HG03045 (cell line): Measurements from ENCODE around the gene ISG20.
A peak's percentile ranks its signal among the peaks of the same experiment; 100 is the strongest.

Experiments used
- ATAC-seq: cut with Tn5 transposase; IDR thresholded peaks from one replicate; pipeline ENCODE4 v1.9.1; 2021; ENCODE audit warnings: mild to moderate bottlenecking, moderate library complexity; ENCODE audit not compliant: unreplicated experiment

ISG20 gene

GRCh38 chr15:88638626-88639372 lies at the start of gene ISG20:
Gene ISG20 (plus strand): TSS chr15:88639016. CDS start chr15:88639367, 351 bp downstream.
- ATAC-seq, result peak; percentile 70

DNA sequence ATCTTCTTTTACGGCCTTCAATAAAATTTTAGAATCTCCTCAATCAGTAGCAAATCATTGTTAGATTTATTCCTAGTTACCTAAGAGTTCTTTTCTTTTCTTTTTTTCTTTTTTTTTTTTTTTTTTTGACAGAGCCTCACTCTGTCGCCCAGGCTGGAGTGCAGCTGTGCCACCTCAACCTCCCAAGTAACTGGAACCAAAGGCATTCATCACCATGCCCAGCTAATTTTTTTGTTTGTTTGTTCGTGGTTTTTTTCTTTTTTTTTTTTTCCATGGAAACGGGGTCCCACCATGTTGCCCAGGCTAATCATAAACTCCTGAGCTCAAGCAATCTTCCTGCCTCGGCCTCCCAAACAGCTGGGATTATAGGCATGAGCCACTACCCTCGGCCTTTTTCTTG lies 48.1 kb upstream of the ISG20 start:
- ATAC-seq, result no peak

DNA sequence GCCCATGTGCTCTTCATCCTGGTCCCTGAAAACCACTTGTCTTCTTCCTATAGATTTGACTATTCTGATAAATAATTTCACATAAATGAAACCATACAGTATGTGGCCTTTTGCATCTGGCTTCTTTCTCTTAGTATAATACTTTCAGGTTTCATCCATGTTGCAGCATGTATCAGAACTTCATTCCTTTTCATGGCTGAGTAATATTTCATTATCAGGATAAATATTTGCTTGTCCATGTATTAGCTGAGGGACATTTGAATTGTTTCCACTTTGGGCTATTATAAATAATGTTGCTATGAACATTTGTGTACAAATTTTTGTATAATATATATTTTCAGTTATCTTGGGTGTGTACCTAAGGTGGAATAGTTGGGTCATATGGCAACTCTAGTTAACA lies 47.4 kb upstream of the ISG20 start:
- no peak for ATAC-seq

DNA sequence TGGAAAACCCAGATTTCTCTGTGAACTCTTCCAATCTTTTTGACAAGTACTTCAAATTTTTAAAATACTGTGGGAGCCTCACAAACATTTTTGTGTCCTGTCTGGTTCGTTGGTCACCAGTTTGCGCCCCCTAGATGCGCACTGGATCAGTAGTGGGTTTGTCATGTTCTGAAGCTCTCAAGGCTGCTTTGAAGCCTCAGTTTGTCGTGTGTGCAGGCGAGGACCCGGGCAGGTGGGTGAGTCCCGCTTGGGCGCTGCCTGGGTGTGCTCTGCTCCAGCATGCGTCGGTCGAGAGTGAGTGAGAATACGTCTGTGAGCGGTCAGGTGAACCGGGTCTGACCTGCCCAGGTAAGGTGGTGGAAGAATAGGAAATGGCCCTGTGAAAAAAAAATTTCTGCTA lies 34.9 kb upstream of the ISG20 start:
- ATAC-seq, result no peak

DNA sequence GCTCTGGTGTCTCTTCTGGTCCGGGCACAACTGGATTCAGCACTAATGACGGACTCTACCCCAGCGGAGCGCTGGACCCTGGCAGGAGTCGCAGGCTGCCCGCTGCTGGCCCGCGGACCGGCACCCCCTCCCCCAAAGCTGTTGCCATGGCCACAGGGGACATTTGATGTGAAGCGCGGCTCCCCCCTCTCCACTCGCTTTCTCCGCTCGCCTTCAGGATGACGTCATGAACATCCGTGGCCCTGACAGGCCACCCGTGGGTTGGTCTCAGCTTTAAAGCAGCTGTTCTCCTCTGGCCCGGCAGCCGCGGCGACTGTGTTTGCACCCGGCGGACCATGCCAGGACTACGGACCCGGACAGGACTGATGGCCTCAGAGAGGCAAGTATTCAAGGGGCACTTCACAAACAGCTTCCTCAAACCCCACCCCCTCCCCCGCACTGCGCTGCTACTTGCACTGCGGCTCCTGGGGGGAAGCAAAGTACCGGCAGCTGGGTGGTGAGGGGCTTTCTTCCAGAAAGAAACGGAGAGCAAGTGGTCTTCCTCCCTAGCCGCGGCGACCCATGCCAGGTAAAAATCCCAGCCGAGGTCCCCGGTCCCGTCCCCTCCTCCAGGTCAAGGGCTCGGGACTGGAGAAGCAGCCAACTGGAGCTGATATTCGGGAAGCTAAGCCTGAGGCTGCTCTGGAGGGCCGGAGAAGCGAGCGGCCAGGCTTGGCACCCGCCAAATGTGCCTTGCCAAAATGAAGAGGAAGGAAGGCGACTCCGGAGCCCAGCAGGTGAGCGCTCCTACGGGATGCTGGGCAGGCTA lies 34.2 kb upstream of the ISG20 start:
- ATAC-seq, result no peak

- no peak for ATAC-seq
Measured at GRCh38 chr15:88605189-88606069, 33.4 kb upstream of the ISG20 start.

DNA sequence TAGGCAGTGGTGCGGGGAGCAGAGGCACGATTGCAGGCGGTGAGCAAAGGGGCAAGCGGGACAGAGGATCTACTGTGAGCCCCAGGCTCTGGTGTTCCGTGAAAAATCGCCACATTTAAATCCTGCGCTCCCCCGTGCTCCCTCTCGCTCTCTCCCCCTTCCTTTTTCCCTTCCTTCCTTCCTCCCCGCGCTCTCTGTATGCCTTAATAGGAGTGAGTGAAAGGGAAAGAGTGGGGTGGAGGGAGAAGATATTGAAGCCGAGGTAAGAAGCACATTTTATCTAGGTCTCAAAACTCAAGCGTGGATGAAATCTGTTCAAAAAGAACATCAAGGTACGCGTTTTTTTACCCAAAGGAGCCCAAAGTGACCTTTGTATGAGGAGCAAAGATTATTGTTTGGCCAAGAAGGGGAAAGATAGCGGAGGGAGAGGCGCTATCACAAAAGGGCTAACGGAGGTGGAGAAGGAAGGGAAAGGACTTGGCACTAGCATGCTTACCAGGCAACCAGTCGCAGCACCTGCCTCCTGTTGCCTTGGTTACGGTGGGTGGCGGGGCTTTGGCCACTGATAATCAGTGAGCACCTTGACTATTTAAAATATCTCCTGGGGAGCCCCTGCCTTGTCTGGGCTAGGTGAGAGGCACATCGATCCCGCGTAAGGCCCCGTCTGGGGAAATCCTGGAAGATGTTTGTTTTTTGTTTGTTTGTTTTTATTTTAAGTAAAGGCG lies 32.6 kb upstream of the ISG20 start:
- no peak for ATAC-seq

DNA sequence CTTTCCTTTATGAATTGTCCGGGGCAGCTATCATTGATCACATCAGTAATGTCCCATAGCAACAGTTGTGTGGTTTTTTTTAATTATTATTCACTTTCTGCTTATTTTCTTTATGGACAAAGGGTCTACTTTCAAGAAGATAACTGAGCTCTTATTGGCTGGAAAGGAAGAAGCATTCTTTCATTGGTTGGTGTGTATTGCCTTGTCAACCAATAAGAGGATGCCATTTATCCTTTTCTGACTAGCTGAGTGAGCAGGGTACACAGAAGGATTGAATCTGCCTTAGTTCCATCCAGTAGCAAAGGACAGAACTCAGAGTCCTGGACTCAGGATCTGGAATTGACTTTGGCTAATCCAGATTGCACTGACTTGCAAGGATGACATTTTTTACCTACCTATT lies 30.9 kb upstream of the ISG20 start:
- no peak for ATAC-seq

DNA sequence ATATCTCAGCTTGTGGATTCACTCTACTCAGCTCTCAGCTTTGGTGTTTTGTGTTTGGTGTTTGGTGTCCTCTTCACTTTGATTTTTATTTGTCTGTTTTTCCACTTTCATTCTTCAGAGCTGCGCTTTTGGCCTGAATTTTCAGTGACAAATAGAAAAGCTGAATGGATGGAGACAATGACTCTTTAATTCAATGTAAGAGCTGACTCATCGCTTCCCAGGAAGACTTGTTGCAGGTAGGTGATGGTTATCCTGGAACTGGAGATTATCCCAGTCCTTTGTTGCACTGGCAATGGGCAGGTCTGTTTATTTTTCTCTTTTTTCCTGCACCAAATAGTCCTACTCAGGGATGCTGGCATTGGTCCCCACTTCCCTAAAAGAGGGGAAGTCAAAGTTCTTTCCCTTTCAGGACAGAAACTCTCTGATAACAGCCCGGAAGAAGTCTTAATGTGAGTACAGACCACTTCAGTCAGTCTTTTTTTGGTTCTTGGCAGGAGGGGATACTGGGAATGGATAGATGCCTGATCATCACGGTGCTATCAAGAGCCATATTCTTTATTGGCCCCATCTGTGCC lies 30.1 kb upstream of the ISG20 start:
- no peak for ATAC-seq

DNA sequence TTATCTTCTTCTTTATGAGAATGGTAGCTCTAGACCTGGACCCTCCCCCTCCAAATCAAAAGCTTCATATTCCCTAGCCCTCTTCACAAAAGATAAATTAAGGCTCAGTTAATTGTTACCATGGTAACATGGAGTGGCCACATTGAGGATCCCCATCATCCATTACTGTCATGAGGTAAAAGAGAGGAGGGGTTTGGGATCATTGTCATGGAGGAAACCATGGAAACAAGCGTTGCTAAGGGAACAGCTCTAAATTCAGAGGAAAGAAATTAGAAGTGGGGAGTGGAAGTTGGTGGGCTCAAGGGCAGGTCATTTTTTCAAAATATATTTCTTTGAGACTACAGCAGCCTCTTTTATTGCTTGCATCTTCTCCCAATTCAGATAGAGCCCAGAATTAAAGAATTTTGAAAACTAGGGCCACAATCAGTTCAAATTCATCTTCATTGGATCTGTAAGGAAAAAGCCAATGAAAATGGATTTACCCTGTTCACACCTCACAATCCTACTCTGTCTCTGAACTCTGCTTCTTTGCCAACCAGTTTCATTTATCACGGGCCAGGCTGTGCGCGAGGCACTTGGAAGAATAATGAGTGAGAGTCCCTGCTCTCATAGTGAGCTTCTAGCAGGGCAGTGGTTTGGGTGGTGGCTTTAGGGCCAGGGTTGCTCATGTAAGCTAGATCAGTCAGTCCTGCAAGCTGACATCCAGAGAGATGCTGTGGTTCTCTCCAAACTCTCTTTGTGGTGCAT lies 29.3 kb upstream of the ISG20 start:
- ATAC-seq, result no peak

DNA sequence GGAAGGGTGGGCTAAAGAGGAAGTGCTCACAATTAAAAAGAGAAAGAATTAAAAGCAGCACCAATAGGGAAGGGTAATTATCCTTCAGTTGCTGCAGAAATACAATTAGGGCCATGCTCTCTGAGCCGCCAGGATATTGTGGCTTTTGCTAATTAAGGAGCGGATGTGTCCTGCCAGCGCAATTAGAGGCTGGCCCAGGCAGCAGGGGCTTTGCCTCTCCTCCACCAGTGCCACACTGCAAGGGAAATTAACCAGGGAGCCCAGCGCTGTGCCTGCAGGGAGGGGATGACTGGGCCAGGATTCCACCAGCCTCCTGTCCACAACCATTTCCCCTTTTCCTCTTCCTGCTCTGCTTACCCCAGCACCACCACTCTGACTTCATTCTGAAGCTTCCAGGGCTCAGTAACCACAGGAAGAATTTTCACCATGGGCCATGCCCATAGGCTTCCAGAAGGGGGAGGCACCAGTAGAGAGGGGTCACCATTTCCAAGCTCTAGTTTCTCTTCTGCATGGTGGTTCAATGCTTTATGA lies 28.1 kb upstream of the ISG20 start:
- ATAC-seq, result no peak

- ATAC-seq, result no peak
Measured at GRCh38 chr15:88612186-88612796, 26.5 kb upstream of the ISG20 start.

GRCh38 chr15:88613074-88613944 lies 25.5 kb upstream of the ISG20 start:
- no peak for ATAC-seq

- ATAC-seq, result peak; percentile 88
Measured at GRCh38 chr15:88615303-88616107, 23.3 kb upstream of the ISG20 start.

DNA sequence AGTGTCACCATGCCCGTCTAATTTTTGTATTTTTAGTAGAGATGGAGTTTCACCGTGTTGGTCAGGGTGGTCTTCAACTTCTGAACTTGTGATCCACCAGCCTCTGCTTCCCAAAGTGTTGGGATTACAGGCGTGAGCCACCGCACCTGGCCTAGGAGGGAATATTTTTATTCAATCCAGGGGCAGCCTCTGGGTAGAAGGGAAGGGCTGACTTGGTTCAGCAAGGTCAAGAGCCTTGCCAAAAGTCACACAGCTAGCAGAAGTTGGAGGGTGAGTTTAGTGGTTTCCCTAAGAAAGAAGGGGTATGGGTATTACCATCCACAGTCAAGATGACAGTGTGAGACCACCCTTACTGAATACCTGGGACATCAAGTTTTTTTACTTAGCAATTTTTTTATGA lies 22.6 kb upstream of the ISG20 start:
- ATAC-seq, result no peak

DNA sequence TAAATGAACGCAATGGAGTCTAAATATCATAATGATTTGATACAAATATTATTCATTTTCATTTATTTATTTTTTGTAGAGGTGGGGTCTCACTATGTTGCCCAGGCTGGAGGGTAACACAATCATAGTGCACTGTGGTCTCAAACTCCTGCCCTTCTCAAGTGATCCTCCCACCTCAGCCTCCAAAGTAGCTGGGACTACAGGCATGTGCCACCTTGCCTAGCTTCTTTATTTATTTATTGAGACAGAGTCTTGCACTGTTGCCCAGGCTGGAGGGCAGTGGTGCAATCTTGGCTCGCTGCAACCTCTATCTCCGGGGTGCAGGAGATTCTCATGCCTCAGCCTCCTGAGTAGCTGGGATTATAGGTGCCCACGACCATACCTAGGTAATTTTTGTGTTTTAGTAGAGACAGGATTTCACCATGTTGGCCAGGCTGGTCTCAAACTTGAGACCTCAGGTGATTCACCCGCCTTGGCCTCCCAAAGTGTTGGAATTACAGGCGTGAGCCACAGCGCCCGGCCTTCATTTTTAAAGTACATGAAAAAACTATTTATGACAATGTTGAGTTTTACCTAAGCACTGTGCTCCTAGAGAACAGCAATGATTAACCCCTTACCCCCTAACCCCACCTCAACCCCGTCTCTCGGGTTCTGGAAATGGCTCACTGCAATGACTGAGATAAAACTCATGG lies 21.6 kb upstream of the ISG20 start:
- ATAC-seq, result no peak

- ATAC-seq, result no peak
Measured at GRCh38 chr15:88617790-88618189, 21.0 kb upstream of the ISG20 start.
